ENCODE measurements around the gene B3GALT4. TPM values are rescaled to one million over a fixed set of nuclear protein-coding genes. Genes with fewer than 3 reads are reported as not detected.

Gene B3GALT4
- total and polyA plus RNA-seq, 2 of the 13 experiments (the other 11 are each of a cell fraction or from before 2014, with no cell fraction given): 0.04 to 0.27 TPM

- TF ChIP-seq FLYWCH1 (CRISPR knock-in tag; IDR thresholded peaks at IDR 0.05): no peak
- TF ChIP-seq HNRNPLL (IDR thresholded peaks at IDR 0.05; ENCODE audit: low read depth, low read length, poor library complexity, severe bottlenecking): no peak
- no peak for TF ChIP-seq FOSL1 (CRISPR knock-in tag; IDR thresholded peaks at IDR 0.05; ENCODE audit: borderline replicate concordance)
- TF ChIP-seq HOXA9 (CRISPR knock-in tag; IDR thresholded peaks at IDR 0.05; ENCODE audit: borderline replicate concordance): no peak
- TF ChIP-seq ZC3H4 (CRISPR knock-in tag; IDR thresholded peaks at IDR 0.05; ENCODE audit: borderline replicate concordance): peak; percentile 43; the same call in 1 of the 2 replicates
- TF ChIP-seq ZNF362 (CRISPR knock-in tag; IDR thresholded peaks at IDR 0.05; ENCODE audit: borderline replicate concordance): no peak
- no peak for TF ChIP-seq SOX5 (CRISPR knock-in tag; IDR thresholded peaks at IDR 0.05; ENCODE audit: borderline replicate concordance)
- no peak for TF ChIP-seq SETDB1 (CRISPR knock-in tag; IDR thresholded peaks at IDR 0.05; ENCODE audit: borderline replicate concordance)
Observed at GRCh38 chr6:33292996-33293682, 16.2 kb downstream of the B3GALT4 start (continued).

DNA sequence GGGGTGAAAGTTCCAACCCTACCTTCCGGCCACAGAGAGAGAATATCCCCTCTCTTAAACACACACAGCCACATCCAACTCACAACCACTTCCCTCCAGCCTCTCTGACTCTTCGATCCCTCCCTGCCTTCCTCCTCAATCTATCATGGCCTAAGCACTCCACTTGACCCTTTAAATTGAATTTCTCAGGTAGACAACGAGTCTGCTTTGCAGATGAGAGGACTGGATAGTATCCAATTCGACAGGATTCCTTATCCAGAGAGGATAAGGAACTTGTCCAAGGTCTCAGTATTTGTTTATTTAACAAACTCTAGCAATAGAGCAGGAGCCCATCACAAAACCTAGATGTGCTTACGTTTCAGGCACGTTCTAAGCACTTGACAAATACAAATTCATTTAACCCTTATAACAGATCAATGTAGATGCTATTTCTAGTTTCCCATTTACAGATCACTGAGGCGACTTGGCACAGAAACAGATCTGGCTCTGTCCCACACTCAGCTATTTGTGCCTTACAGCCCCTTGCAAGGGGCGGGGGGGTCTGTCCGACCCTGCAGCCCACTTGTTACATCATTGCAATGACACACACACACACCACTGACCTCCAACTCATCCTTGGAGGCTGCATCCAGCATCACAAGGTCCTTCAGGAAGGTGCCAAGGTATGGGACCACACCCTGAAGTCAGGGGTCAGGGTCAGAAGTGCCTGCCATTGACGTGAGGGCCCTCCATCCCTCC lies 17.3 kb downstream of the B3GALT4 start:
- Histone ChIP-seq H4K20me1 (ENCODE audit: insufficient read depth, low read length) (no peaks in the 10 kb centered on the region), H3K4me1 (ENCODE audit: insufficient read depth, low read length) (peaks cover 26% of the 10 kb centered on the region), H3K4me3 (replicated peaks in 1 of 3; ENCODE audit: insufficient read depth in 1 of 3, low read depth in 2 of 3, low read length in 3 of 3) (no peak overlapping the region), H2AFZ (ENCODE audit: low read length) (no peak overlapping the region), H3K9ac (ENCODE audit: insufficient read depth, low read depth, low read length) (no peak overlapping the region), H3K9me3 (ENCODE audit: low read length) (no peaks in the 10 kb centered on the region), H3K27me3 (ENCODE audit: control insufficient read depth in 1 of 2, insufficient read depth in 2 of 2, low read length in 2 of 2) (no peaks in the 10 kb centered on the region; a peak in 1 of 5 replicates), H3K27ac (ENCODE audit: extremely low read length, insufficient read depth, low read length) (no peak overlapping the region), H3K79me2 (ENCODE audit: insufficient read depth, low read length) (peaks cover 15% of the 10 kb centered on the region), H3K36me3 (replicated peaks in 1 of 2; ENCODE audit: control insufficient read depth in 1 of 2, insufficient read depth in 2 of 2, low read length in 2 of 2) (peaks cover 10 to 24% of the 10 kb centered on the region in 2 experiments), H3K4me2 (ENCODE audit: low read depth, low read length) (no peak overlapping the region)
- FAIRE-seq (no peak), DNase-seq (ENCODE audit: low spot score) (no peak), ATAC-seq (no peak)
- in situ Hi-C loops (cut with HindIII; ENCODE audit: extremely low pct_ligation_motif_present, low pct_unique_long_range_greater_than_20kb) (loop anchor here (25.0 kb wide), 1 partner anchor 118 kb away; the partner anchor contains the start of genes CUTA, PHF1 and SYNGAP1), intact Hi-C loops (cut with micrococcal nuclease; ENCODE audit: unreplicated experiment) (no loop called here)
- CTCF ChIA-PET (ENCODE audit: low intra/inter-chr PET ratio, low total read pairs): no interaction called here
- BruUV-seq (replicated peaks): no TSS peak
- POLR2A ChIA-PET: interaction anchor here (2.8 kb wide), 1 partner anchor 23 kb away, joined by 6 read pairs; the partner anchor contains the start of gene ZBTB22
- no peak for TF ChIP-seq RFXANK (CRISPR knock-in tag; IDR thresholded peaks at IDR 0.05)
- WGBS (ENCODE audit: low lambda C conversion rate): 88% methylated on average over 10 of the region's 10 CpGs
